Measurements from ENCODE around the gene MINDY3.

MINDY3 gene

DNA sequence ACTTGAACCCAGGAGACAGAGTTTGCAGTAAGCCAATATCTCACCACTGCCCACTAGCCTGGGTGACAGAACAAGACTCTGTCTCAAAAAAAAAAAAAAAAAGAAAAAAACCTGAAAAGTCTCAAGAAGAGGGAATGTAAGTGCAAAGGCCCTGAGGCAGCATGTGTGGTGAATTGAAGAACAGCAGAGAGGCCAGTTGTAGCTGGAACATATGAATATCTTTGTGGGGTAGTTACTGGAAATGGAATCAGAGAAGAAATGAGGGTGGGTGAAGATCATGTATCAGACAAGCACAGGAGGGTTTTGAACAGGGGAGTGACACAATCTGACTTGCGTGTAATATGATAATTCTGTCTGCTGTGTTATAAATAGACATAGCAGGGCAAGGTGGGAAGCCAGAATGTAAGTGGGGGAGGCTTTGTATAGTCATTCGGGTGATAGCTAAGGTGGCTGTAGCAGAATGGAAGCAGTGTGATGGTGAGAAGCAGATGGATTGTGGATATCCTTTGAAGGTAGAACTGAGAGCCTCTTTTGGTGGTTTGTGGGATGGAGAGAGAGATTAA lies 95.3 kb downstream of the MINDY3 start:
- H3K4me3 ChIP-seq (ENCODE audit: low read depth, low read length), result no peak overlapping the region
- TF ChIP-seq ZNF184 (tag by site-specific recombination; IDR thresholded peaks at IDR 0.05), result no peak
- peak; percentile 96 for TF ChIP-seq ZNF623 (tag by site-specific recombination; IDR thresholded peaks at IDR 0.05)
- H3K36me3 ChIP-seq (ENCODE audit: control insufficient read depth in 2 of 2, insufficient read depth in 1 of 2, low read length in 2 of 2), result no peaks in the 10 kb centered on the region
- no peaks in the 10 kb centered on the region for H3K9me3 ChIP-seq (ENCODE audit: control insufficient read depth, insufficient read depth, low read depth, low read length)
- ChIA-PET CTCF (interaction anchor here (0.6 kb wide), 1 partner anchor 22 kb away, joined by 3 read pairs; no protein-coding TSS in a partner anchor), POLR2A (no interaction called here)
- no peak overlapping the region for H3K27ac ChIP-seq (ENCODE audit: extremely low read depth, low read depth, low read length)
- H3K4me1 ChIP-seq (ENCODE audit: control insufficient read depth, insufficient read depth, low read length), result no peaks in the 10 kb centered on the region

DNA sequence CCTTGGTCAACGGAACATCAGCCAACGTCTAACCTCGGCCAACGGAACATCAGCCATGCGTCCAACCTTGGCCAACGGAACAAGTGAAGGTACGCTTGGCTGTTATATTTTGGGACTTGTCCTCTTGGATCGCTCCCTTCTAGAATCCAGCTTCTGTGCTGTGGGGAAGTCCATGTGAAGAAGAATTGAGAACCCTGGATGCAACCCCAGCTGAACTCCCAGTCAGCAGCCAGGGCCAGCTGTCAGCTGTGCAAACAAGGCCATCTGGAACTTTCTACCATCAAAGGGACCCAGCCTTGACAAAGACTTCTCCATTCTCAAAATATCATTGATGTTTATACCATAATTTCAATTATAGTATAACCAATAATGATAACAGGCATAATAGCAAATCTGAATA lies 97.3 kb downstream of the MINDY3 start:
- ChIA-PET CTCF (no interaction called here), POLR2A (no interaction called here)
- Histone ChIP-seq H3K27ac (ENCODE audit: extremely low read depth, low read depth, low read length) (no peak overlapping the region), H3K36me3 (ENCODE audit: control insufficient read depth in 2 of 2, insufficient read depth in 1 of 2, low read length in 2 of 2) (no peaks in the 10 kb centered on the region), H3K9me3 (ENCODE audit: control insufficient read depth, insufficient read depth, low read depth, low read length) (no peaks in the 10 kb centered on the region), H3K4me1 (ENCODE audit: control insufficient read depth, insufficient read depth, low read length) (no peaks in the 10 kb centered on the region), H3K4me3 (ENCODE audit: low read depth, low read length) (no peak overlapping the region)
- TF ChIP-seq, protein P1, sequence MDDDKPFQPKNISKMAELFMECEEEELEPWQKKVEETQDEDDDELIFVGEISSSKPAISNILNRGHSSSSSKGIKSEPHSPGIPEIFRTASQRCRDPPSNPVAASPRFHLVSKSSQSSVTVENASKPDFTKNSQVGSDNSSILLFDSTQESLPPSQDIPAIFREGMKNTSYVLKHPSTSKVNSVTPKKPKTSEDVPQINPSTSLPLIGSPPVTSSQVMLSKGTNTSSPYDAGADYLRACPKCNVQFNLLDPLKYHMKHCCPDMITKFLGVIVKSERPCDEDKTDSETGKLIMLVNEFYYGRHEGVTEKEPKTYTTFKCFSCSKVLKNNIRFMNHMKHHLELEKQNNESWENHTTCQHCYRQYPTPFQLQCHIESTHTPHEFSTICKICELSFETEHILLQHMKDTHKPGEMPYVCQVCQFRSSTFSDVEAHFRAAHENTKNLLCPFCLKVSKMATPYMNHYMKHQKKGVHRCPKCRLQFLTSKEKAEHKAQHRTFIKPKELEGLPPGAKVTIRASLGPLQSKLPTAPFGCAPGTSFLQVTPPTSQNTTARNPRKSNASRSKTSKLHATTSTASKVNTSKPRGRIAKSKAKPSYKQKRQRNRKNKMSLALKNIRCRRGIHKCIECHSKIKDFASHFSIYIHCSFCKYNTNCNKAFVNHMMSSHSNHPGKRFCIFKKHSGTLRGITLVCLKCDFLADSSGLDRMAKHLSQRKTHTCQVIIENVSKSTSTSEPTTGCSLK (tag by site-specific recombination; IDR thresholded peaks at IDR 0.05), result no peak
- TF ChIP-seq ZNF530 (tag by site-specific recombination; IDR thresholded peaks at IDR 0.05; ENCODE audit: low read depth) (no peak), GLI4 (tag by site-specific recombination; IDR thresholded peaks at IDR 0.05) (no peak), ZNF302 (tag by site-specific recombination; IDR thresholded peaks at IDR 0.05; ENCODE audit: low read depth) (no peak), ZFHX2 (tag by site-specific recombination; conservative IDR thresholded peaks at IDR 0.05) (no peak), ZNF394 (tag by site-specific recombination; IDR thresholded peaks at IDR 0.05; ENCODE audit: borderline replicate concordance) (no peak), ZNF354C (tag by site-specific recombination; IDR thresholded peaks at IDR 0.05; ENCODE audit: borderline replicate concordance, low read depth) (no peak), KLF16 (tag by site-specific recombination; IDR thresholded peaks at IDR 0.05) (no peak), ZNF626 (tag by site-specific recombination; IDR thresholded peaks at IDR 0.05) (no peak), HOXD13 (CRISPR knock-in tag; IDR thresholded peaks at IDR 0.05; ENCODE audit: borderline replicate concordance) (no peak)
- TF ChIP-seq, protein P2, sequence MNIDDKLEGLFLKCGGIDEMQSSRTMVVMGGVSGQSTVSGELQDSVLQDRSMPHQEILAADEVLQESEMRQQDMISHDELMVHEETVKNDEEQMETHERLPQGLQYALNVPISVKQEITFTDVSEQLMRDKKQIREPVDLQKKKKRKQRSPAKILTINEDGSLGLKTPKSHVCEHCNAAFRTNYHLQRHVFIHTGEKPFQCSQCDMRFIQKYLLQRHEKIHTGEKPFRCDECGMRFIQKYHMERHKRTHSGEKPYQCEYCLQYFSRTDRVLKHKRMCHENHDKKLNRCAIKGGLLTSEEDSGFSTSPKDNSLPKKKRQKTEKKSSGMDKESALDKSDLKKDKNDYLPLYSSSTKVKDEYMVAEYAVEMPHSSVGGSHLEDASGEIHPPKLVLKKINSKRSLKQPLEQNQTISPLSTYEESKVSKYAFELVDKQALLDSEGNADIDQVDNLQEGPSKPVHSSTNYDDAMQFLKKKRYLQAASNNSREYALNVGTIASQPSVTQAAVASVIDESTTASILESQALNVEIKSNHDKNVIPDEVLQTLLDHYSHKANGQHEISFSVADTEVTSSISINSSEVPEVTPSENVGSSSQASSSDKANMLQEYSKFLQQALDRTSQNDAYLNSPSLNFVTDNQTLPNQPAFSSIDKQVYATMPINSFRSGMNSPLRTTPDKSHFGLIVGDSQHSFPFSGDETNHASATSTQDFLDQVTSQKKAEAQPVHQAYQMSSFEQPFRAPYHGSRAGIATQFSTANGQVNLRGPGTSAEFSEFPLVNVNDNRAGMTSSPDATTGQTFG (tag by site-specific recombination; IDR thresholded peaks at IDR 0.05; ENCODE audit: borderline replicate concordance), result no peak
- TF ChIP-seq, protein P3, sequence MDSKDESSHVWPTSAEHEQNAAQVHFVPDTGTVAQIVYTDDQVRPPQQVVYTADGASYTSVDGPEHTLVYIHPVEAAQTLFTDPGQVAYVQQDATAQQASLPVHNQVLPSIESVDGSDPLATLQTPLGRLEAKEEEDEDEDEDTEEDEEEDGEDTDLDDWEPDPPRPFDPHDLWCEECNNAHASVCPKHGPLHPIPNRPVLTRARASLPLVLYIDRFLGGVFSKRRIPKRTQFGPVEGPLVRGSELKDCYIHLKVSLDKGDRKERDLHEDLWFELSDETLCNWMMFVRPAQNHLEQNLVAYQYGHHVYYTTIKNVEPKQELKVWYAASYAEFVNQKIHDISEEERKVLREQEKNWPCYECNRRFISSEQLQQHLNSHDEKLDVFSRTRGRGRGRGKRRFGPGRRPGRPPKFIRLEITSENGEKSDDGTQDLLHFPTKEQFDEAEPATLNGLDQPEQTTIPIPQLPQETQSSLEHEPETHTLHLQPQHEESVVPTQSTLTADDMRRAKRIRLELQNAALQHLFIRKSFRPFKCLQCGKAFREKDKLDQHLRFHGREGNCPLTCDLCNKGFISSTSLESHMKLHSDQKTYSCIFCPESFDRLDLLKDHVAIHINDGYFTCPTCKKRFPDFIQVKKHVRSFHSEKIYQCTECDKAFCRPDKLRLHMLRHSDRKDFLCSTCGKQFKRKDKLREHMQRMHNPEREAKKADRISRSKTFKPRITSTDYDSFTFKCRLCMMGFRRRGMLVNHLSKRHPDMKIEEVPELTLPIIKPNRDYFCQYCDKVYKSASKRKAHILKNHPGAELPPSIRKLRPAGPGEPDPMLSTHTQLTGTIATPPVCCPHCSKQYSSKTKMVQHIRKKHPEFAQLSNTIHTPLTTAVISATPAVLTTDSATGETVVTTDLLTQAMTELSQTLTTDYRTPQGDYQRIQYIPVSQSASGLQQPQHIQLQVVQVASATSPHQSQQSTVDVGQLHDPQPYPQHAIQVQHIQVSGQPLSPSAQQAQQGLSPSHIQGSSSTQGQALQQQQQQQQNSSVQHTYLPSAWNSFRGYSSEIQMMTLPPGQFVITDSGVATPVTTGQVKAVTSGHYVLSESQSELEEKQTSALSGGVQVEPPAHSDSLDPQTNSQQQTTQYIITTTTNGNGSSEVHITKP (tag by site-specific recombination; IDR thresholded peaks at IDR 0.05), result no peak
- TF ChIP-seq, protein P4, sequence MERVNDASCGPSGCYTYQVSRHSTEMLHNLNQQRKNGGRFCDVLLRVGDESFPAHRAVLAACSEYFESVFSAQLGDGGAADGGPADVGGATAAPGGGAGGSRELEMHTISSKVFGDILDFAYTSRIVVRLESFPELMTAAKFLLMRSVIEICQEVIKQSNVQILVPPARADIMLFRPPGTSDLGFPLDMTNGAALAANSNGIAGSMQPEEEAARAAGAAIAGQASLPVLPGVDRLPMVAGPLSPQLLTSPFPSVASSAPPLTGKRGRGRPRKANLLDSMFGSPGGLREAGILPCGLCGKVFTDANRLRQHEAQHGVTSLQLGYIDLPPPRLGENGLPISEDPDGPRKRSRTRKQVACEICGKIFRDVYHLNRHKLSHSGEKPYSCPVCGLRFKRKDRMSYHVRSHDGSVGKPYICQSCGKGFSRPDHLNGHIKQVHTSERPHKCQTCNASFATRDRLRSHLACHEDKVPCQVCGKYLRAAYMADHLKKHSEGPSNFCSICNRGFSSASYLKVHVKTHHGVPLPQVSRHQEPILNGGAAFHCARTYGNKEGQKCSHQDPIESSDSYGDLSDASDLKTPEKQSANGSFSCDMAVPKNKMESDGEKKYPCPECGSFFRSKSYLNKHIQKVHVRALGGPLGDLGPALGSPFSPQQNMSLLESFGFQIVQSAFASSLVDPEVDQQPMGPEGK (tag by site-specific recombination; IDR thresholded peaks at IDR 0.05), result no peak
- TF ChIP-seq, protein P5, sequence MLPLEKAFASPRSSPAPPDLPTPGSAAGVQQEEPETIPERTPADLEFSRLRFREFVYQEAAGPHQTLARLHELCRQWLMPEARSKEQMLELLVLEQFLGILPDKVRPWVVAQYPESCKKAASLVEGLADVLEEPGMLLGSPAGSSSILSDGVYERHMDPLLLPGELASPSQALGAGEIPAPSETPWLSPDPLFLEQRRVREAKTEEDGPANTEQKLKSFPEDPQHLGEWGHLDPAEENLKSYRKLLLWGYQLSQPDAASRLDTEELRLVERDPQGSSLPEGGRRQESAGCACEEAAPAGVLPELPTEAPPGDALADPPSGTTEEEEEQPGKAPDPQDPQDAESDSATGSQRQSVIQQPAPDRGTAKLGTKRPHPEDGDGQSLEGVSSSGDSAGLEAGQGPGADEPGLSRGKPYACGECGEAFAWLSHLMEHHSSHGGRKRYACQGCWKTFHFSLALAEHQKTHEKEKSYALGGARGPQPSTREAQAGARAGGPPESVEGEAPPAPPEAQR (tag by site-specific recombination; IDR thresholded peaks at IDR 0.05), result no peak
- TF ChIP-seq, protein P6, sequence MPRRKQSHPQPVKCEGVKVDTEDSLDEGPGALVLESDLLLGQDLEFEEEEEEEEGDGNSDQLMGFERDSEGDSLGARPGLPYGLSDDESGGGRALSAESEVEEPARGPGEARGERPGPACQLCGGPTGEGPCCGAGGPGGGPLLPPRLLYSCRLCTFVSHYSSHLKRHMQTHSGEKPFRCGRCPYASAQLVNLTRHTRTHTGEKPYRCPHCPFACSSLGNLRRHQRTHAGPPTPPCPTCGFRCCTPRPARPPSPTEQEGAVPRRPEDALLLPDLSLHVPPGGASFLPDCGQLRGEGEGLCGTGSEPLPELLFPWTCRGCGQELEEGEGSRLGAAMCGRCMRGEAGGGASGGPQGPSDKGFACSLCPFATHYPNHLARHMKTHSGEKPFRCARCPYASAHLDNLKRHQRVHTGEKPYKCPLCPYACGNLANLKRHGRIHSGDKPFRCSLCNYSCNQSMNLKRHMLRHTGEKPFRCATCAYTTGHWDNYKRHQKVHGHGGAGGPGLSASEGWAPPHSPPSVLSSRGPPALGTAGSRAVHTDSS (tag by site-specific recombination; IDR thresholded peaks at IDR 0.05), result no peak
- TF ChIP-seq, protein P7, sequence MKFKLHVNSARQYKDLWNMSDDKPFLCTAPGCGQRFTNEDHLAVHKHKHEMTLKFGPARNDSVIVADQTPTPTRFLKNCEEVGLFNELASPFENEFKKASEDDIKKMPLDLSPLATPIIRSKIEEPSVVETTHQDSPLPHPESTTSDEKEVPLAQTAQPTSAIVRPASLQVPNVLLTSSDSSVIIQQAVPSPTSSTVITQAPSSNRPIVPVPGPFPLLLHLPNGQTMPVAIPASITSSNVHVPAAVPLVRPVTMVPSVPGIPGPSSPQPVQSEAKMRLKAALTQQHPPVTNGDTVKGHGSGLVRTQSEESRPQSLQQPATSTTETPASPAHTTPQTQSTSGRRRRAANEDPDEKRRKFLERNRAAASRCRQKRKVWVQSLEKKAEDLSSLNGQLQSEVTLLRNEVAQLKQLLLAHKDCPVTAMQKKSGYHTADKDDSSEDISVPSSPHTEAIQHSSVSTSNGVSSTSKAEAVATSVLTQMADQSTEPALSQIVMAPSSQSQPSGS (tag by site-specific recombination; IDR thresholded peaks at IDR 0.05; ENCODE audit: low read depth), result no peak

All from HEK293 (cell line).